ENCODE measurements around the gene LRRTM1. TPM values are rescaled to one million over a fixed set of nuclear protein-coding genes. Genes with fewer than 3 reads are reported as not detected.

Gene LRRTM1
- total RNA-seq, 1 experiment from 2014 or later: not detected

DNA sequence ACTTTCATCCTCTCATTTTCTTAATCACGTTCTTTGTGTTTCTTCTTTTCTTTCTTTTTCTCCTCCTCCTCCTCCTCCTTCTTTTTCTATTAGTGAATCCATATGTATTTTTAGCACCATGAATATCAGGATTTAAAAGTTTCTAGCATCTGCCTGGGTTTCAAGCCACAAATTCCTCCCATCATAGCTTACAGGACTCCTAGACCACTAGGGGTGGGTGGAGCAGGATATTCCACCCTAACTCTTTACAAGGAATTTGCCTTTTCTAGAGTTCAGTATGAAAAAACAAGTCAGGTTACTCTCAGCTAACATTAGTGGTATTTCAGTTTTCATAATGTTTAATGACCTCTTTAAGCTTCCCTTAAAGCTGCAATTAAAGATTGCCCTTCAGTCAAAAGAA lies 19.1 kb upstream of the LRRTM1 start:
- no TSS peak for BruUV-seq (replicated peaks)

DNA sequence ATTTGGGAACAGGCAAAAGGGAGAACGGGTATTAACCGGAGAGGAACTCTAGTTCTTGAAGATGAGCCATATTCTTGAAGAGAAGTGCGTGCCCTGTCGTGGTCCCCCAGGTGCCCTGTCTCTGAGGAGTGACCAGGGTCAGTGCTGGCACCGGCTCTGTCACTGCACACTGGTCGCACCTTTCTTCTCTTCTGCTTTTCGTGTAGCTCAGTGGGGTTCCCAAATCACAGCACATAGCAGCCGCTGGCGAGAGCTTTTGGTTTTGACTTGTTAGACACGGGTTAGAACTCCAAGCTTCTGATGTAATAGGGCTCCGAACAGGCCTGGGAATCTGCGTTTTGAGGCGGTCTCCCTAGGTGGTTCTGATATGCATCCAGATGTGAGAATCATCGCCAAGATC lies 18.4 kb upstream of the LRRTM1 start:
- Histone ChIP-seq H4K20me1 (ENCODE audit: insufficient read depth) (no peaks in the 10 kb centered on the region), H3K36me3 (ENCODE audit: control insufficient read depth in 1 of 2, insufficient read depth in 2 of 2, low read length in 2 of 2) (no peaks in the 10 kb centered on the region), H2AFZ (ENCODE audit: low read depth, low read length, poor library complexity, severe bottlenecking) (no peak overlapping the region), H3K4me2 (ENCODE audit: low read length) (no peak overlapping the region), H3K9ac (ENCODE audit: low read length) (no peak overlapping the region), H3K4me3 (replicated peaks in 1 of 2; ENCODE audit: low read depth in 1 of 2, low read length in 2 of 2) (no peak overlapping the region), H3K27ac (ENCODE audit: low read depth, low read length) (no peak overlapping the region), H3K79me2 (ENCODE audit: insufficient read depth, low read length) (no peaks in the 10 kb centered on the region), H3K4me1 (ENCODE audit: control insufficient read depth in 1 of 2, insufficient read depth in 2 of 2, low read length in 2 of 2) (no peaks in the 10 kb centered on the region), H3K27me3 (ENCODE audit: insufficient read depth, low read length) (no peaks in the 10 kb centered on the region), H3K9me2 (ENCODE audit: insufficient read depth) (no peaks in the 10 kb centered on the region), H3K9me3 (ENCODE audit: control insufficient read depth in 1 of 2, insufficient read depth in 1 of 2, low read depth in 1 of 2, low read length in 2 of 2) (peaks cover 7 to 18% of the 10 kb centered on the region in 2 experiments; a peak in 2 of 4 replicates)
- BruUV-seq (replicated peaks): no TSS peak
- intact Hi-C loops (cut with micrococcal nuclease): no loop called here
- no peak for DNase-seq (ENCODE audit: low read depth, low spot score)
- ChIA-PET POLR2A (no interaction called here), RAD21 (ENCODE audit: low non-redundant PET in 1 of 2, low total read pairs in 2 of 2, uncharacterized antibody in 2 of 2, unreplicated experiment in 2 of 2) (no interaction called here), CTCF (interaction anchor here (1.2 kb wide), 1 partner anchor 177 kb away, joined by 4 read pairs; no protein-coding TSS in a partner anchor)
- no peak for TF ChIP-seq EGR1 (IDR thresholded peaks at IDR 0.05; ENCODE audit: low read depth)
- TF ChIP-seq, protein P1, sequence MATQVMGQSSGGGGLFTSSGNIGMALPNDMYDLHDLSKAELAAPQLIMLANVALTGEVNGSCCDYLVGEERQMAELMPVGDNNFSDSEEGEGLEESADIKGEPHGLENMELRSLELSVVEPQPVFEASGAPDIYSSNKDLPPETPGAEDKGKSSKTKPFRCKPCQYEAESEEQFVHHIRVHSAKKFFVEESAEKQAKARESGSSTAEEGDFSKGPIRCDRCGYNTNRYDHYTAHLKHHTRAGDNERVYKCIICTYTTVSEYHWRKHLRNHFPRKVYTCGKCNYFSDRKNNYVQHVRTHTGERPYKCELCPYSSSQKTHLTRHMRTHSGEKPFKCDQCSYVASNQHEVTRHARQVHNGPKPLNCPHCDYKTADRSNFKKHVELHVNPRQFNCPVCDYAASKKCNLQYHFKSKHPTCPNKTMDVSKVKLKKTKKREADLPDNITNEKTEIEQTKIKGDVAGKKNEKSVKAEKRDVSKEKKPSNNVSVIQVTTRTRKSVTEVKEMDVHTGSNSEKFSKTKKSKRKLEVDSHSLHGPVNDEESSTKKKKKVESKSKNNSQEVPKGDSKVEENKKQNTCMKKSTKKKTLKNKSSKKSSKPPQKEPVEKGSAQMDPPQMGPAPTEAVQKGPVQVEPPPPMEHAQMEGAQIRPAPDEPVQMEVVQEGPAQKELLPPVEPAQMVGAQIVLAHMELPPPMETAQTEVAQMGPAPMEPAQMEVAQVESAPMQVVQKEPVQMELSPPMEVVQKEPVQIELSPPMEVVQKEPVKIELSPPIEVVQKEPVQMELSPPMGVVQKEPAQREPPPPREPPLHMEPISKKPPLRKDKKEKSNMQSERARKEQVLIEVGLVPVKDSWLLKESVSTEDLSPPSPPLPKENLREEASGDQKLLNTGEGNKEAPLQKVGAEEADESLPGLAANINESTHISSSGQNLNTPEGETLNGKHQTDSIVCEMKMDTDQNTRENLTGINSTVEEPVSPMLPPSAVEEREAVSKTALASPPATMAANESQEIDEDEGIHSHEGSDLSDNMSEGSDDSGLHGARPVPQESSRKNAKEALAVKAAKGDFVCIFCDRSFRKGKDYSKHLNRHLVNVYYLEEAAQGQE (IDR thresholded peaks at IDR 0.05; ENCODE audit: low read depth): no peak
- no peak for ATAC-seq

More for the DNA sequence above, 19.1 kb upstream of the LRRTM1 start:
- Histone ChIP-seq H3K36me3 (ENCODE audit: control insufficient read depth in 1 of 2, insufficient read depth in 2 of 2, low read length in 2 of 2) (no peaks in the 10 kb centered on the region), H3K4me1 (ENCODE audit: control insufficient read depth in 1 of 2, insufficient read depth in 2 of 2, low read length in 2 of 2) (no peaks in the 10 kb centered on the region), H3K79me2 (ENCODE audit: insufficient read depth, low read length) (no peaks in the 10 kb centered on the region), H3K4me2 (ENCODE audit: low read length) (no peak overlapping the region), H4K20me1 (ENCODE audit: insufficient read depth) (no peaks in the 10 kb centered on the region), H3K9me3 (ENCODE audit: control insufficient read depth in 1 of 2, insufficient read depth in 1 of 2, low read depth in 1 of 2, low read length in 2 of 2) (peaks cover 12 to 13% of the 10 kb centered on the region in 2 experiments; a peak in 2 of 4 replicates), H3K4me3 (replicated peaks in 1 of 2; ENCODE audit: low read depth in 1 of 2, low read length in 2 of 2) (no peak overlapping the region), H3K9me2 (ENCODE audit: insufficient read depth) (no peaks in the 10 kb centered on the region), H2AFZ (ENCODE audit: low read depth, low read length, poor library complexity, severe bottlenecking) (no peak overlapping the region), H3K9ac (ENCODE audit: low read length) (no peak overlapping the region), H3K27me3 (ENCODE audit: insufficient read depth, low read length) (no peaks in the 10 kb centered on the region), H3K27ac (ENCODE audit: low read depth, low read length) (no peak overlapping the region)
- intact Hi-C loops (cut with micrococcal nuclease): no loop called here
- ATAC-seq (no peak), DNase-seq (ENCODE audit: low read depth, low spot score) (no peak)
- ChIA-PET CTCF (interaction anchor here (1.2 kb wide), 1 partner anchor 176 kb away, joined by 4 read pairs; no protein-coding TSS in a partner anchor), RAD21 (ENCODE audit: low non-redundant PET in 1 of 2, low total read pairs in 2 of 2, uncharacterized antibody in 2 of 2, unreplicated experiment in 2 of 2) (no interaction called here), POLR2A (no interaction called here)
- TF ChIP-seq CBX3 (IDR thresholded peaks at IDR 0.05; ENCODE audit: low read depth): no peak
- TF ChIP-seq, protein P2, sequence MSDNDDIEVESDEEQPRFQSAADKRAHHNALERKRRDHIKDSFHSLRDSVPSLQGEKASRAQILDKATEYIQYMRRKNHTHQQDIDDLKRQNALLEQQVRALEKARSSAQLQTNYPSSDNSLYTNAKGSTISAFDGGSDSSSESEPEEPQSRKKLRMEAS (IDR thresholded peaks at IDR 0.05): no peak
- no peak for TF ChIP-seq EGR1 (IDR thresholded peaks at IDR 0.05; ENCODE audit: low read depth)
